8988T (cell line): ENCODE measurements around the gene CARD11.

ENCODE experiments used
- DNase-seq: peaks from one replicate; pipeline ENCODE4 v3.0.0; 2011

CARD11 gene

GRCh38 chr7:2979951-2980350, 63.7 kb downstream of the CARD11 start:
- DNase-seq = no peak

GRCh38 chr7:2979201-2979631, 64.5 kb downstream of the CARD11 start:
- DNase-seq = no peak

- DNase-seq = no peak
Observed at GRCh38 chr7:2978408-2978807, 65.3 kb downstream of the CARD11 start.

GRCh38 chr7:2975821-2976371, 67.8 kb downstream of the CARD11 start:
- no peak for DNase-seq

- no peak for DNase-seq
Observed at GRCh38 chr7:2974093-2974819, 69.4 kb downstream of the CARD11 start.

GRCh38 chr7:2972835-2973161, 70.9 kb downstream of the CARD11 start:
- no peak for DNase-seq

GRCh38 chr7:2971914-2972834, 71.5 kb downstream of the CARD11 start:
- no peak for DNase-seq

- DNase-seq = no peak
Observed at GRCh38 chr7:2970861-2971260, 72.8 kb downstream of the CARD11 start.

GRCh38 chr7:2970307-2970664, 73.4 kb downstream of the CARD11 start:
- no peak for DNase-seq

GRCh38 chr7:2969398-2970306, 74.0 kb downstream of the CARD11 start:
- DNase-seq = no peak

GRCh38 chr7:2968616-2969397, 74.9 kb downstream of the CARD11 start:
- DNase-seq = no peak

- no peak for DNase-seq
Observed at GRCh38 chr7:2968176-2968575, 75.5 kb downstream of the CARD11 start.

GRCh38 chr7:2967705-2968104, 76.0 kb downstream of the CARD11 start:
- DNase-seq = no peak

- no peak for DNase-seq
Observed at GRCh38 chr7:2967253-2967652, 76.4 kb downstream of the CARD11 start.

GRCh38 chr7:2966466-2967078, 77.1 kb downstream of the CARD11 start:
- no peak for DNase-seq

GRCh38 chr7:2965745-2966270, 77.9 kb downstream of the CARD11 start:
- DNase-seq = no peak

- DNase-seq = no peak
Observed at GRCh38 chr7:2965301-2965700, 78.4 kb downstream of the CARD11 start.

GRCh38 chr7:2964208-2964607, 79.5 kb downstream of the CARD11 start:
- DNase-seq = no peak

- DNase-seq = no peak
Observed at GRCh38 chr7:2962865-2963264, 80.8 kb downstream of the CARD11 start.

- DNase-seq = no peak
Observed at GRCh38 chr7:2959828-2960599, 83.7 kb downstream of the CARD11 start.
